ENCODE results near the gene AFMID. TPM values are rescaled to one million over a fixed set of nuclear protein-coding genes. Genes with fewer than 3 reads are reported as not detected.
A peak's percentile ranks its signal among the peaks of the same experiment; 100 is the strongest.

AFMID gene
- total and polyA plus RNA-seq, 2 of the 13 experiments (the other 11 are each of a cell fraction or from before 2014, with no cell fraction given) = 249 to 270 TPM

- no peak; the same call in 1 of the 2 replicates for TF ChIP-seq NR2F6 (IDR thresholded peaks at IDR 0.05)
- peak; percentile 61; the same call in 1 of the 2 replicates for TF ChIP-seq NR2F6 (CRISPR knock-in tag; IDR thresholded peaks at IDR 0.05)
- TF ChIP-seq RFX1 (IDR thresholded peaks at IDR 0.05) = no peak
- TF ChIP-seq RNF2 (conservative IDR thresholded peaks at IDR 0.05; ENCODE audit: low read depth) = 0 out of 2 replicates have a peak, but pooled peaks have one; percentile 14
- TF ChIP-seq, protein P1, sequence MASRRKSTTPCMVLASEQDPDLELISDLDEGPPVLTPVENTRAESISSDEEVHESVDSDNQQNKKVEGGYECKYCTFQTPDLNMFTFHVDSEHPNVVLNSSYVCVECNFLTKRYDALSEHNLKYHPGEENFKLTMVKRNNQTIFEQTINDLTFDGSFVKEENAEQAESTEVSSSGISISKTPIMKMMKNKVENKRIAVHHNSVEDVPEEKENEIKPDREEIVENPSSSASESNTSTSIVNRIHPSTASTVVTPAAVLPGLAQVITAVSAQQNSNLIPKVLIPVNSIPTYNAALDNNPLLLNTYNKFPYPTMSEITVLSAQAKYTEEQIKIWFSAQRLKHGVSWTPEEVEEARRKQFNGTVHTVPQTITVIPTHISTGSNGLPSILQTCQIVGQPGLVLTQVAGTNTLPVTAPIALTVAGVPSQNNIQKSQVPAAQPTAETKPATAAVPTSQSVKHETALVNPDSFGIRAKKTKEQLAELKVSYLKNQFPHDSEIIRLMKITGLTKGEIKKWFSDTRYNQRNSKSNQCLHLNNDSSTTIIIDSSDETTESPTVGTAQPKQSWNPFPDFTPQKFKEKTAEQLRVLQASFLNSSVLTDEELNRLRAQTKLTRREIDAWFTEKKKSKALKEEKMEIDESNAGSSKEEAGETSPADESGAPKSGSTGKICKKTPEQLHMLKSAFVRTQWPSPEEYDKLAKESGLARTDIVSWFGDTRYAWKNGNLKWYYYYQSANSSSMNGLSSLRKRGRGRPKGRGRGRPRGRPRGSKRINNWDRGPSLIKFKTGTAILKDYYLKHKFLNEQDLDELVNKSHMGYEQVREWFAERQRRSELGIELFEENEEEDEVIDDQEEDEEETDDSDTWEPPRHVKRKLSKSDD (CRISPR knock-in tag; IDR thresholded peaks at IDR 0.05; ENCODE audit: low read depth) = 0 out of 2 replicates have a peak, but pooled peaks have one; percentile 56
- TF ChIP-seq PRMT3 (CRISPR knock-in tag; IDR thresholded peaks at IDR 0.05; ENCODE audit: borderline replicate concordance, low read depth) = no peak
- no peak for TF ChIP-seq CBX5 (CRISPR knock-in tag; IDR thresholded peaks at IDR 0.05; ENCODE audit: borderline replicate concordance)
- TF ChIP-seq ZNF318 (CRISPR knock-in tag; IDR thresholded peaks at IDR 0.05) = no peak
- 0 out of 2 replicates have a peak, but pooled peaks have one; percentile 56 for TF ChIP-seq ZNF280B (CRISPR knock-in tag; IDR thresholded peaks at IDR 0.05; ENCODE audit: borderline replicate concordance)
- TF ChIP-seq, protein P2, sequence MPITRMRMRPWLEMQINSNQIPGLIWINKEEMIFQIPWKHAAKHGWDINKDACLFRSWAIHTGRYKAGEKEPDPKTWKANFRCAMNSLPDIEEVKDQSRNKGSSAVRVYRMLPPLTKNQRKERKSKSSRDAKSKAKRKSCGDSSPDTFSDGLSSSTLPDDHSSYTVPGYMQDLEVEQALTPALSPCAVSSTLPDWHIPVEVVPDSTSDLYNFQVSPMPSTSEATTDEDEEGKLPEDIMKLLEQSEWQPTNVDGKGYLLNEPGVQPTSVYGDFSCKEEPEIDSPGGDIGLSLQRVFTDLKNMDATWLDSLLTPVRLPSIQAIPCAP (CRISPR knock-in tag; IDR thresholded peaks at IDR 0.05; ENCODE audit: low read depth) = 0 out of 2 replicates have a peak, but pooled peaks have one; percentile 33
- no peak for TF ChIP-seq TEAD3 (CRISPR knock-in tag; optimal IDR thresholded peaks at IDR 0.05; ENCODE audit: borderline replicate concordance)
- no peak for TF ChIP-seq MYC (CRISPR knock-in tag; IDR thresholded peaks at IDR 0.05; ENCODE audit: borderline replicate concordance)
- peak in 1 of 2 experiments; percentile 57; a peak in 2 of 4 replicates for TF ChIP-seq EP300 (IDR thresholded peaks at IDR 0.05; ENCODE audit: low read depth in 2 of 2, low read length in 2 of 2)
- TF ChIP-seq EP300 (CRISPR knock-in tag; IDR thresholded peaks at IDR 0.05; ENCODE audit: borderline replicate concordance) = 0 out of 2 replicates have a peak, but pooled peaks have one; percentile 20
Observed at GRCh38 chr17:78241277-78242023, 54.3 kb downstream of the AFMID start (continued).

All from HepG2 (cell line).